Endothelial cell of umbilical vein (primary cell): Measurements from ENCODE around the gene PKHD1.

Source experiments
- CTCF ChIP-seq, 2 donors: IDR thresholded peaks; 1 replicate in 1 of 2; 2 replicates in 1 of 2; pipeline ENCODE4 v1.5.1; 2011; ENCODE audit warnings: low read length in 2 of 2, mild to moderate bottlenecking in 2 of 2, moderate library complexity in 2 of 2, control low read depth in 1 of 2, inconsistent platforms in 1 of 2, low read depth in 1 of 2; ENCODE audit not compliant: insufficient read depth in 1 of 2; ENCODE audit errors: extremely low read depth in 1 of 2
- EZH2 ChIP-seq: IDR thresholded peaks from 2 replicates; pipeline ENCODE4 v1.6.1; 2012; ENCODE audit warnings: borderline replicate concordance, low read depth, mild to moderate bottlenecking, moderate library complexity, low read length, inconsistent platforms; ENCODE audit not compliant: severe bottlenecking
- POLR2A ChIP-seq: IDR thresholded peaks from 2 replicates; pipeline ENCODE4 v1.6.1; 2012; ENCODE audit warnings: low read depth, mild to moderate bottlenecking, control low read depth, low read length
- TF ChIP-seq, protein P1 (sequence below): IDR thresholded peaks from 2 replicates; pipeline ENCODE4 v1.6.1; 2011; ENCODE audit not compliant: insufficient read depth, insufficient read length

DNA sequence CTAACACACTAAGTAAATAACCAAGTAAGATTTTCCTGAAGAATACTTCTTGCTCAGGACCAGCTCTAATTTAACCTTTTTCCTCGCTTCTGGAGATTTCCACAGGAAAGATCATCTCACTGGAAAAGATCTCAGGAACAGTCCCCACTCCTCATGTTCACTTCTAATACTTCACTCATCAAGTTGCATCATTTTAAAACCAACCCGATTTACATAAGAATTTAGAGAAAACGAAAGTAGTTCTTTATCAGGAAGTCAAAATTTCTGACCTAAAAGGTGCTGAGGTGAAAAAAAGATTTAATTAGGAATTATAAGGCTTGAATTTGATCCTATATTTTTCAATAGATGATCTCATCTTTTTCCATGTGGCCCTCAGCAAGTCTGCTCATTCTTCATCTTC lies 46.6 kb upstream of the PKHD1 start:
- TF ChIP-seq POLR2A, result no peak
- TF ChIP-seq CTCF (IDR thresholded peaks at IDR 0.05; ENCODE audit: extremely low read depth in 1 of 2, insufficient read depth in 1 of 2, low read depth in 1 of 2, low read length in 2 of 2), result no peak
- TF ChIP-seq EZH2, result no peak
- TF ChIP-seq, protein P1, sequence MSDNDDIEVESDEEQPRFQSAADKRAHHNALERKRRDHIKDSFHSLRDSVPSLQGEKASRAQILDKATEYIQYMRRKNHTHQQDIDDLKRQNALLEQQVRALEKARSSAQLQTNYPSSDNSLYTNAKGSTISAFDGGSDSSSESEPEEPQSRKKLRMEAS, result no peak
